Upper lobe of left lung (tissue), 4 donors: Measurements from ENCODE around the gene NXNL2.

ENCODE experiments used
- POLR2AphosphoS5 ChIP-seq, 2 donors: sonication (generic); formaldehyde crosslinking; IDR thresholded peaks; one replicate each; pipeline ENCODE4 v1.5.1; 2017; ENCODE audit warnings: antibody characterized with exemption in 2 of 2
- TF ChIP-seq, protein P1 (sequence below), 6 experiments: fragments of 450-650 bp in 4 of 6; fragments of 200-600 bp in 2 of 6; sonication (generic) in 2 of 6; IDR thresholded peaks; one replicate each; pipeline ENCODE4 v1.5.1; 2016 to 2019; ENCODE audit warnings: antibody characterized with exemption in 6 of 6

DNA sequence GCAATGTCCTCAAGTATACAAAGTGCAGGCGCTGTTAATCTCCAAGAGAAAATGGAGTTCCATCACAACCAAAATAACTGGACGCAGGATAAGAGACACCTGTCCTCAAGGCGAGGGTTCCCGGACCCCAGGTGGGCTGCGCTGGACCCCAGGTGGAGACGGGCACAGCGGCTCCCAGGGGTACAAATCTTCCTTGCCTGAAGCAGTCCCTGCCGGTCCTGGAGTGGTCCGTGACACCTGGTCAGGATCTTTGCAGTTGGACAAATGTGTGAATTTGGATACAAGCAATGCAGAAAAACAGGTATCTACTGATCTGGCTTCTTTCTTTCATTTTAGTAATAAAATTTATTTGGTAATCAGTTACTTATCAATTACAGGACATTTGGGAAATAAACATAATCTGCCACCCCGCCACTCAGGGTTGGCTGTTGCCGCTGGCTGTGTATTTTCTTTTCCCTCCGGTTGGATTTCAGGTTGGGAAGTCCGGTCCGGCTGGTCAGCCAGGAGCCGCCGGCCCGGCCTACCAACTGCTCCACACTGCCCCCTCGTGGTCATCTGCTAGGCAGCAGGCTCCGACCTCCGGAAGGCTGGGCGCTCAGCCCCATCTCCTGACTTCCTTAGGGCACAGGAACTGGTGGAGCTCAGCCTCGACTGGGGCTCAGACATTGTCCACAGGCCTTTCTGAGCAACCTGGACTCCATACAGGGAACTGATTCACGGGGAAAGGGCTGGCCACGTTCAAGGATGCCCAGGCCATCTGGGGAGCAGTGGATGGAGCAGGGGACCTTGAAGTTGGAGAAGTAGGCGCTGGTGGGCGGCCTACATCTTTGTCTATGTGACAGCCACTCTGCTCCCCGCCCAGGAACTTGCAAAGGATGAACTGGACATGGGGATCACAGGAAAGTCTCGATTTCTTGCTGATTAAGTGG, 43.4 kb downstream of the NXNL2 start:
- no peak for TF ChIP-seq POLR2AphosphoS5 (IDR thresholded peaks at IDR 0.05)
- TF ChIP-seq, protein P1, sequence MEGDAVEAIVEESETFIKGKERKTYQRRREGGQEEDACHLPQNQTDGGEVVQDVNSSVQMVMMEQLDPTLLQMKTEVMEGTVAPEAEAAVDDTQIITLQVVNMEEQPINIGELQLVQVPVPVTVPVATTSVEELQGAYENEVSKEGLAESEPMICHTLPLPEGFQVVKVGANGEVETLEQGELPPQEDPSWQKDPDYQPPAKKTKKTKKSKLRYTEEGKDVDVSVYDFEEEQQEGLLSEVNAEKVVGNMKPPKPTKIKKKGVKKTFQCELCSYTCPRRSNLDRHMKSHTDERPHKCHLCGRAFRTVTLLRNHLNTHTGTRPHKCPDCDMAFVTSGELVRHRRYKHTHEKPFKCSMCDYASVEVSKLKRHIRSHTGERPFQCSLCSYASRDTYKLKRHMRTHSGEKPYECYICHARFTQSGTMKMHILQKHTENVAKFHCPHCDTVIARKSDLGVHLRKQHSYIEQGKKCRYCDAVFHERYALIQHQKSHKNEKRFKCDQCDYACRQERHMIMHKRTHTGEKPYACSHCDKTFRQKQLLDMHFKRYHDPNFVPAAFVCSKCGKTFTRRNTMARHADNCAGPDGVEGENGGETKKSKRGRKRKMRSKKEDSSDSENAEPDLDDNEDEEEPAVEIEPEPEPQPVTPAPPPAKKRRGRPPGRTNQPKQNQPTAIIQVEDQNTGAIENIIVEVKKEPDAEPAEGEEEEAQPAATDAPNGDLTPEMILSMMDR (IDR thresholded peaks at IDR 0.05), result peak; percentile 89 to 97 (median 93)
